A549 (cell line): Measurements from ENCODE around the gene SNORC.

Source experiments
- CHD2 ChIP-seq: fragments of 150-350 bp; IDR thresholded peaks from 2 replicates; pipeline ENCODE4 v1.6.1; 2014; ENCODE audit warnings: low read length; ENCODE audit not compliant: partially characterized antibody
- NPAS2 ChIP-seq: fragments of 250-450 bp; sonication (Bioruptor Pico); IDR thresholded peaks from 2 replicates; pipeline ENCODE4 v1.8.0; 2022; ENCODE audit warnings: mild to moderate bottlenecking, moderate library complexity, borderline replicate concordance
- POLR2A ChIP-seq: IDR thresholded peaks from 2 replicates; pipeline ENCODE4 v1.6.1; 2012; ENCODE audit warnings: mild to moderate bottlenecking, low read length
- USF2 ChIP-seq: fragments of 450-650 bp; IDR thresholded peaks from 2 replicates; pipeline ENCODE4 v1.6.1; 2014; ENCODE audit warnings: antibody characterized with exemption
- TF ChIP-seq, protein P1 (sequence below): fragments of >200 bp; sonication (Bioruptor Twin); formaldehyde crosslinking; IDR thresholded peaks from 3 replicates; pipeline ENCODE4 v1.5.1; 2016

GRCh38 chr2:232865165-232865564 is 4.9 kb upstream of the SNORC start:
- TF ChIP-seq, protein P1, sequence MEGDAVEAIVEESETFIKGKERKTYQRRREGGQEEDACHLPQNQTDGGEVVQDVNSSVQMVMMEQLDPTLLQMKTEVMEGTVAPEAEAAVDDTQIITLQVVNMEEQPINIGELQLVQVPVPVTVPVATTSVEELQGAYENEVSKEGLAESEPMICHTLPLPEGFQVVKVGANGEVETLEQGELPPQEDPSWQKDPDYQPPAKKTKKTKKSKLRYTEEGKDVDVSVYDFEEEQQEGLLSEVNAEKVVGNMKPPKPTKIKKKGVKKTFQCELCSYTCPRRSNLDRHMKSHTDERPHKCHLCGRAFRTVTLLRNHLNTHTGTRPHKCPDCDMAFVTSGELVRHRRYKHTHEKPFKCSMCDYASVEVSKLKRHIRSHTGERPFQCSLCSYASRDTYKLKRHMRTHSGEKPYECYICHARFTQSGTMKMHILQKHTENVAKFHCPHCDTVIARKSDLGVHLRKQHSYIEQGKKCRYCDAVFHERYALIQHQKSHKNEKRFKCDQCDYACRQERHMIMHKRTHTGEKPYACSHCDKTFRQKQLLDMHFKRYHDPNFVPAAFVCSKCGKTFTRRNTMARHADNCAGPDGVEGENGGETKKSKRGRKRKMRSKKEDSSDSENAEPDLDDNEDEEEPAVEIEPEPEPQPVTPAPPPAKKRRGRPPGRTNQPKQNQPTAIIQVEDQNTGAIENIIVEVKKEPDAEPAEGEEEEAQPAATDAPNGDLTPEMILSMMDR, result no peak
- TF ChIP-seq USF2 (no peak), NPAS2 (CRISPR knock-in tag) (no peak), POLR2A (no peak), CHD2 (no peak)
